SJSA1 (cell line): ENCODE results near the gene FARS2. TPM values are rescaled to one million over a fixed set of nuclear protein-coding genes. Genes with fewer than 3 reads are reported as not detected.

Source experiments
- DNase-seq, 2 experiments: peaks; one replicate each; pipeline ENCODE4 v3.0.0-alpha.2; 2015 to 2020; ENCODE audit warnings: low spot score in 2 of 2, low read depth in 1 of 2
- H3K27ac ChIP-seq: fragments of 250-450 bp; sonication (Bioruptor Pico); 2 replicates; pipeline ENCODE4 v1.5.1; 2020; ENCODE audit warnings: mild to moderate bottlenecking, moderate library complexity
- H3K27me3 ChIP-seq: fragments of 250-450 bp; sonication (Bioruptor Pico); replicated peaks from 2 replicates; pipeline ENCODE4 v1.5.1; 2020; ENCODE audit warnings: mild to moderate bottlenecking, moderate library complexity
- H3K36me3 ChIP-seq: fragments of 250-450 bp; sonication (Bioruptor Pico); 2 replicates; pipeline ENCODE4 v1.5.1; 2020; ENCODE audit warnings: mild to moderate bottlenecking
- H3K4me1 ChIP-seq: fragments of 250-450 bp; sonication (Bioruptor Pico); replicated peaks from 2 replicates; pipeline ENCODE4 v1.6.1; 2021; ENCODE audit warnings: mild to moderate bottlenecking
- H3K4me3 ChIP-seq: fragments of 250-450 bp; sonication (Bioruptor Pico); 2 replicates; pipeline ENCODE4 v1.5.1; 2020; ENCODE audit warnings: mild to moderate bottlenecking
- H3K9me3 ChIP-seq: fragments of 250-450 bp; sonication (Bioruptor Pico); replicated peaks from 2 replicates; pipeline ENCODE4 v1.5.1; 2020; ENCODE audit warnings: mild to moderate bottlenecking
- total RNA-seq: library from RNA; depleted of rRNA; stranded (reverse); fragments of >200 nt; shearing (Covaris generic); gene quantifications from 2 replicates; pipeline ENCODE4 v1.2.3, GENCODE V29; 2014

FARS2 gene
- total RNA-seq, 1 experiment from 2014 or later: 13.3 TPM

GRCh38 chr6:5259428-5259827 is 1.9 kb upstream of the FARS2 start:
- H3K4me3 ChIP-seq: no peak overlapping the region; the same call in 1 of the 2 replicates
- peaks cover 11% of the 10 kb centered on the region for H3K4me1 ChIP-seq
- H3K27me3 ChIP-seq: no peaks in the 10 kb centered on the region
- H3K36me3 ChIP-seq: peaks cover 4% of the 10 kb centered on the region; the same call in 1 of the 2 replicates
- H3K9me3 ChIP-seq: no peaks in the 10 kb centered on the region; the same call in 1 of the 2 replicates
- DNase-seq: no peak
- no peak overlapping the region for H3K27ac ChIP-seq

GRCh38 chr6:5260111-5260620 is 1.1 kb upstream of the FARS2 start:
- Histone ChIP-seq H3K27me3 (no peaks in the 10 kb centered on the region), H3K4me3 (peak overlapping the region; percentile 65), H3K4me1 (peaks cover 11% of the 10 kb centered on the region), H3K36me3 (peaks cover 4% of the 10 kb centered on the region; the same call in 1 of the 2 replicates), H3K9me3 (no peaks in the 10 kb centered on the region; the same call in 1 of the 2 replicates), H3K27ac (no peak overlapping the region; the same call in 1 of the 2 replicates)
- peak; percentile 29 to 62 for DNase-seq

GRCh38 chr6:5261545-5262109 is 314 bp downstream of the FARS2 start:
- Histone ChIP-seq H3K36me3 (peaks cover 4% of the 10 kb centered on the region; the same call in 1 of the 2 replicates), H3K4me3 (peak overlapping the region; percentile 65), H3K27me3 (no peaks in the 10 kb centered on the region), H3K27ac (peak overlapping the region; percentile 97), H3K9me3 (no peaks in the 10 kb centered on the region; the same call in 1 of the 2 replicates), H3K4me1 (peaks cover 11% of the 10 kb centered on the region)
- DNase-seq: no peak

GRCh38 chr6:5266423-5266822 is 5.1 kb downstream of the FARS2 start:
- Histone ChIP-seq H3K27ac (no peak overlapping the region), H3K4me1 (peaks cover 3% of the 10 kb centered on the region; the same call in 1 of the 2 replicates), H3K36me3 (peaks cover 1% of the 10 kb centered on the region; the same call in 1 of the 2 replicates), H3K9me3 (no peaks in the 10 kb centered on the region), H3K27me3 (no peaks in the 10 kb centered on the region), H3K4me3 (no peak overlapping the region)
- DNase-seq: no peak

- no peak overlapping the region for H3K27ac ChIP-seq
- H3K36me3 ChIP-seq: no peaks in the 10 kb centered on the region
- H3K4me1 ChIP-seq: no peaks in the 10 kb centered on the region
- H3K9me3 ChIP-seq: no peaks in the 10 kb centered on the region
- no peak overlapping the region for H3K4me3 ChIP-seq
- no peak for DNase-seq
- no peaks in the 10 kb centered on the region for H3K27me3 ChIP-seq
Measured at GRCh38 chr6:5270093-5270680, 8.9 kb downstream of the FARS2 start.

GRCh38 chr6:5271926-5272325 is 10.6 kb downstream of the FARS2 start:
- Histone ChIP-seq H3K4me3 (no peak overlapping the region), H3K36me3 (no peaks in the 10 kb centered on the region), H3K4me1 (no peaks in the 10 kb centered on the region), H3K27me3 (no peaks in the 10 kb centered on the region), H3K9me3 (no peaks in the 10 kb centered on the region), H3K27ac (no peak overlapping the region)
- DNase-seq: no peak

GRCh38 chr6:5274231-5274630 is 12.9 kb downstream of the FARS2 start:
- no peak for DNase-seq
- Histone ChIP-seq H3K9me3 (no peaks in the 10 kb centered on the region), H3K36me3 (no peaks in the 10 kb centered on the region), H3K4me1 (no peaks in the 10 kb centered on the region), H3K27me3 (no peaks in the 10 kb centered on the region), H3K4me3 (no peak overlapping the region), H3K27ac (no peak overlapping the region)

- H3K4me1 ChIP-seq: no peaks in the 10 kb centered on the region; the same call in 1 of the 2 replicates
- no peaks in the 10 kb centered on the region for H3K27me3 ChIP-seq
- no peak overlapping the region for H3K4me3 ChIP-seq
- no peaks in the 10 kb centered on the region for H3K9me3 ChIP-seq
- no peak for DNase-seq
- no peak overlapping the region for H3K27ac ChIP-seq
- peaks cover 3% of the 10 kb centered on the region; the same call in 1 of the 2 replicates for H3K36me3 ChIP-seq
Measured at GRCh38 chr6:5275497-5275896, 14.2 kb downstream of the FARS2 start.

GRCh38 chr6:5276581-5276980 is 15.3 kb downstream of the FARS2 start:
- no peak overlapping the region for H3K4me3 ChIP-seq
- H3K4me1 ChIP-seq: no peaks in the 10 kb centered on the region; the same call in 1 of the 2 replicates
- DNase-seq: no peak
- no peaks in the 10 kb centered on the region for H3K27me3 ChIP-seq
- H3K27ac ChIP-seq: no peak overlapping the region
- H3K36me3 ChIP-seq: peaks cover 3% of the 10 kb centered on the region; the same call in 1 of the 2 replicates
- H3K9me3 ChIP-seq: no peaks in the 10 kb centered on the region

GRCh38 chr6:5277589-5277988 is 16.3 kb downstream of the FARS2 start:
- no peak overlapping the region for H3K27ac ChIP-seq
- peaks cover 3% of the 10 kb centered on the region; the same call in 1 of the 2 replicates for H3K36me3 ChIP-seq
- DNase-seq: no peak
- H3K4me1 ChIP-seq: no peaks in the 10 kb centered on the region; the same call in 1 of the 2 replicates
- no peak overlapping the region for H3K4me3 ChIP-seq
- H3K9me3 ChIP-seq: no peaks in the 10 kb centered on the region
- no peaks in the 10 kb centered on the region for H3K27me3 ChIP-seq

- Histone ChIP-seq H3K27ac (no peak overlapping the region), H3K27me3 (no peaks in the 10 kb centered on the region), H3K36me3 (peaks cover 3% of the 10 kb centered on the region; the same call in 1 of the 2 replicates), H3K4me1 (no peaks in the 10 kb centered on the region; the same call in 1 of the 2 replicates), H3K4me3 (no peak overlapping the region), H3K9me3 (no peaks in the 10 kb centered on the region)
- DNase-seq: no peak
Measured at GRCh38 chr6:5278047-5278446, 16.7 kb downstream of the FARS2 start.

- H3K27ac ChIP-seq: no peak overlapping the region
Measured at GRCh38 chr6:5278565-5279120, 17.3 kb downstream of the FARS2 start.

GRCh38 chr6:5279891-5280338 is 18.6 kb downstream of the FARS2 start:
- peaks cover 3% of the 10 kb centered on the region; the same call in 1 of the 2 replicates for H3K36me3 ChIP-seq
- no peak for DNase-seq

More at GRCh38 chr6:5278565-5279120, 17.3 kb downstream of the FARS2 start:
- no peak for DNase-seq
- Histone ChIP-seq H3K4me3 (no peak overlapping the region), H3K4me1 (no peaks in the 10 kb centered on the region; the same call in 1 of the 2 replicates), H3K9me3 (no peaks in the 10 kb centered on the region), H3K36me3 (peaks cover 3% of the 10 kb centered on the region; the same call in 1 of the 2 replicates), H3K27me3 (no peaks in the 10 kb centered on the region)

GRCh38 chr6:5280920-5281319 is 19.6 kb downstream of the FARS2 start:
- no peaks in the 10 kb centered on the region; the same call in 1 of the 2 replicates for H3K4me1 ChIP-seq
- no peak overlapping the region for H3K4me3 ChIP-seq
- H3K27me3 ChIP-seq: no peaks in the 10 kb centered on the region
- no peak overlapping the region for H3K27ac ChIP-seq
- H3K36me3 ChIP-seq: peaks cover 3% of the 10 kb centered on the region; the same call in 1 of the 2 replicates
- no peaks in the 10 kb centered on the region for H3K9me3 ChIP-seq
- DNase-seq: no peak

More at GRCh38 chr6:5279891-5280338, 18.6 kb downstream of the FARS2 start:
- H3K27me3 ChIP-seq: no peaks in the 10 kb centered on the region
- no peaks in the 10 kb centered on the region for H3K9me3 ChIP-seq
- no peak overlapping the region for H3K27ac ChIP-seq
- H3K4me1 ChIP-seq: no peaks in the 10 kb centered on the region; the same call in 1 of the 2 replicates
- H3K4me3 ChIP-seq: no peak overlapping the region
